OCI-LY3 (cell line): ENCODE data around the gene COX20.

Source experiments
- CTCF ChIP-seq: fragments of 200-600, 300-600 bp; sonication (generic); IDR thresholded peaks from 2 replicates; pipeline ENCODE4 v1.5.1; 2014; ENCODE audit warnings: antibody characterized with exemption, low read length, low read depth
- EZH2phosphoT487 ChIP-seq: fragments of 200-600 bp; shearing (Covaris generic); IDR thresholded peaks from 2 replicates; pipeline ENCODE4 v1.6.1; 2018; ENCODE audit warnings: antibody characterized with exemption, mixed run types, low read depth

- no peak for TF ChIP-seq CTCF
- TF ChIP-seq EZH2phosphoT487: no peak
Observed at GRCh38 chr1:244839656-244840055, 4.2 kb downstream of the COX20 start.
